Neural crest cell (in vitro differentiated cells): ENCODE results near the gene C5AR2. TPM values are rescaled to one million over a fixed set of nuclear protein-coding genes. Genes with fewer than 3 reads are reported as not detected.

Experiments used
- DNase-seq: peaks from one replicate; pipeline ENCODE4 v3.0.0; 2021; ENCODE audit warnings: low read depth, mixed read lengths, low spot score
- H3K27ac Mint-ChIP-seq: one replicate; pipeline ENCODE4 v1.8.0; 2021; ENCODE audit warnings: mild to moderate bottlenecking, mixed read lengths; ENCODE audit not compliant: unreplicated experiment
- H3K27me3 Mint-ChIP-seq: 2 replicates; pipeline ENCODE4 v1.8.0; 2021; ENCODE audit warnings: low read depth, mild to moderate bottlenecking, mixed read lengths
- H3K36me3 Mint-ChIP-seq: 2 replicates; pipeline ENCODE4 v1.8.0; 2021; ENCODE audit warnings: low read depth, mild to moderate bottlenecking, mixed read lengths
- H3K4me1 Mint-ChIP-seq: 2 replicates; pipeline ENCODE4 v1.8.0; 2021; ENCODE audit warnings: mixed read lengths
- H3K4me3 Mint-ChIP-seq: one replicate; pipeline ENCODE4 v1.8.0; 2021; ENCODE audit warnings: mild to moderate bottlenecking, mixed read lengths
- H3K9me3 Mint-ChIP-seq: 2 replicates; pipeline ENCODE4 v1.8.0; 2021; ENCODE audit warnings: mixed read lengths
- total RNA-seq: library from RNA; stranded (reverse); gene quantifications from 2 replicates; pipeline ENCODE4 v1.2.1, GENCODE V29; 2021
- TF ChIP-seq, protein P1 (sequence below): fragments of 200-600 bp; sonication (generic); conservative IDR thresholded peaks from 2 replicates; pipeline ENCODE4 v1.5.0; 2021; ENCODE audit warnings: antibody characterized with exemption, mild to moderate bottlenecking

C5AR2 gene
- total RNA-seq, 1 donor from 2014 or later: not detected

DNA sequence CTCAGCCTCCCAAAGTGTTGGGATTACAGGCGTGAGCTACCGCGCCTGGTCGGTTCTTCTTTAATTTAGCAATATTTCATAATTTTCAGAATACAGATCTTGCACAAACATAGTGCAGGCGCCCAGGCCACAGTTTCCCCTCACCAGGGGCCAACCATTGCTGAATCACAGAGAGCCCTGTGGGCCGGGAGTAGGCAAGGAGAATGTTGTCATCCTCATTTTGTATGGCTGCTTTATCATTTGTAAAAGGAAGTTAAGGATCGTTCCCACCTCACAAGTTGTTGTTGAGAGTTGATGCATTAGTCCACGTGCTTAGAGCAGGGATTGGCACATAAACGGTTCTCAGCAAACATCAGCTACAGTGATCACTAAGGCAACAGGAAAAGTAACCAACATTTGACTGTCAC is 57.2 kb downstream of the C5AR2 start:
- peaks cover 8% of the 10 kb centered on the region for H3K27me3 Mint-ChIP-seq

DNA sequence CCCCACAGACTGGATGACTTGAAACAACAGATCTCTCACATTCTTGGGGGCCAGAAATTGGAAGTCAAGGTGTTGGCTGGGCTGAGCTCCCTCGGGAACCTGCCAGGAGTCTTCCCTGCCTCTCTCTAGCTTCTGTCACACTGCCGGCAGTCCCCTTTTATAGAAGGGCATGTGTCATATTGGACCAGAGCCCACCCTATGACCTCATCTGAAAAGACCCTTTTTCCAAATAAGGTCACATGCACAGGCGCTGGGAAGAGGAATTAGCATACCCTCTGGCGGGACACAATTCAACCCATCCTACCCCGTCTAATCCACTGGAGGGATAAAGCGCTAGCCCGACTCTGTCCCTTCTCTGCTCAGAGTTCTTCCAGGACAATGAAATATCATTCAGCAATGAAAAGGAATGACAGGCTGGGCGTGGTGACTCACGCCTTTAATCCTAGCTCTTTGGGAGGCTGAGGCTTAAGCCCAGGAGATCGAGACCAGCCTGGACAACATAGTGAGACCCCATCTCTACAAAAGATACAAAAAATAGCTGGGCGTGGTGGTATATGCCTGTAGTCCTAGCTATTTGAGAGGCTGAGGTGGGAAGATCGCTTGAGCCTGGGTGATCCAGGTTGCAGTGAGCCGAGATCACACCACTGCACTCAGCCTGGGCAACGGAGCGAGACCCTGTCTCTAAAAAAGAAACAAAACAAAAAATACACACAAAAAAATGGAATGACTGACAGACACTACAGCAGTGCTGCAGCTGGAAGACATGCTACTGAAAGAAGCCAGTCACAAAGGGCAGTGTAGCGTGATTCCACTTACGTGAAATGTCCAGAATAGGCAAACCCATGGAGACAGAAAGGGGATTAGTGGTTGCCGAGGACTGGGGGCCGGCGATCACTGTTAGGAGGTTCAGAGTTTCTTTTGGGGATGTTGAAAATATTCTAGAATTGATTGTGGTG is 58.8 kb downstream of the C5AR2 start:
- no peak for DNase-seq
- peaks cover 11% of the 10 kb centered on the region for H3K27me3 Mint-ChIP-seq
- peaks cover 18% of the 10 kb centered on the region for H3K4me1 Mint-ChIP-seq
- TF ChIP-seq, protein P1, sequence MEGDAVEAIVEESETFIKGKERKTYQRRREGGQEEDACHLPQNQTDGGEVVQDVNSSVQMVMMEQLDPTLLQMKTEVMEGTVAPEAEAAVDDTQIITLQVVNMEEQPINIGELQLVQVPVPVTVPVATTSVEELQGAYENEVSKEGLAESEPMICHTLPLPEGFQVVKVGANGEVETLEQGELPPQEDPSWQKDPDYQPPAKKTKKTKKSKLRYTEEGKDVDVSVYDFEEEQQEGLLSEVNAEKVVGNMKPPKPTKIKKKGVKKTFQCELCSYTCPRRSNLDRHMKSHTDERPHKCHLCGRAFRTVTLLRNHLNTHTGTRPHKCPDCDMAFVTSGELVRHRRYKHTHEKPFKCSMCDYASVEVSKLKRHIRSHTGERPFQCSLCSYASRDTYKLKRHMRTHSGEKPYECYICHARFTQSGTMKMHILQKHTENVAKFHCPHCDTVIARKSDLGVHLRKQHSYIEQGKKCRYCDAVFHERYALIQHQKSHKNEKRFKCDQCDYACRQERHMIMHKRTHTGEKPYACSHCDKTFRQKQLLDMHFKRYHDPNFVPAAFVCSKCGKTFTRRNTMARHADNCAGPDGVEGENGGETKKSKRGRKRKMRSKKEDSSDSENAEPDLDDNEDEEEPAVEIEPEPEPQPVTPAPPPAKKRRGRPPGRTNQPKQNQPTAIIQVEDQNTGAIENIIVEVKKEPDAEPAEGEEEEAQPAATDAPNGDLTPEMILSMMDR: no peak
- H3K36me3 Mint-ChIP-seq: no peaks in the 10 kb centered on the region
- peak overlapping the region; percentile 96 for H3K27ac Mint-ChIP-seq
- H3K9me3 Mint-ChIP-seq: no peaks in the 10 kb centered on the region
- peak overlapping the region; percentile 64 for H3K4me3 Mint-ChIP-seq

More for the DNA sequence above, 57.2 kb downstream of the C5AR2 start:
- TF ChIP-seq, protein P1: no peak
- no peak for DNase-seq
- Mint-ChIP-seq H3K36me3 (no peaks in the 10 kb centered on the region), H3K4me1 (peaks cover 23% of the 10 kb centered on the region), H3K27ac (no peak overlapping the region), H3K9me3 (no peaks in the 10 kb centered on the region), H3K4me3 (no peak overlapping the region)

- Mint-ChIP-seq H3K4me1 (peaks cover 15% of the 10 kb centered on the region), H3K36me3 (no peaks in the 10 kb centered on the region), H3K27ac (peak overlapping the region; percentile 96), H3K4me3 (peak overlapping the region; percentile 62), H3K9me3 (no peaks in the 10 kb centered on the region), H3K27me3 (peaks cover 11% of the 10 kb centered on the region)
- TF ChIP-seq, protein P1: peak; percentile 92
- DNase-seq: peak; percentile 94
Measured at GRCh38 chr19:47391510-47392223, 59.7 kb downstream of the C5AR2 start.

Other genes starting within 250 kb of the C5AR2 start
- gene ZC3H4, start 218.4 kb upstream of the C5AR2 start, total RNA-seq: 103 and 104 TPM in 2 replicates
- 272 and 280 TPM in 2 replicates for gene SAE1, start 201.3 kb upstream of the C5AR2 start, total RNA-seq
- 6.1 and 6.3 TPM in 2 replicates for gene BBC3, start 101.0 kb upstream of the C5AR2 start, total RNA-seq
- 24.6 and 26.1 TPM in 2 replicates for gene CCDC9, start 75.7 kb upstream of the C5AR2 start, total RNA-seq
- gene INAFM1, start 57.3 kb upstream of the C5AR2 start, total RNA-seq: 10.2 and 10.6 TPM in 2 replicates
- 0.44 TPM in 1 of 2 replicates, not detected in the other for gene C5AR1, start 22.3 kb upstream of the C5AR2 start, total RNA-seq
- gene DHX34, start 17.1 kb downstream of the C5AR2 start, total RNA-seq: 31.6 and 32.4 TPM in 2 replicates
- 99.9 and 109 TPM in 2 replicates for gene MEIS3, start 87.4 kb downstream of the C5AR2 start, total RNA-seq
- 0.61 and 0.70 TPM in 2 replicates for gene SLC8A2, start 139.7 kb downstream of the C5AR2 start, total RNA-seq
- 30.0 and 30.2 TPM in 2 replicates for gene KPTN, start 152.0 kb downstream of the C5AR2 start, total RNA-seq
- gene NAPA, start 182.9 kb downstream of the C5AR2 start, total RNA-seq: 67.2 and 69.2 TPM in 2 replicates
- gene ZNF541, start 241.0 kb downstream of the C5AR2 start, total RNA-seq: not detected in 2 replicates